Measurements from ENCODE around the gene HBE1. TPM values are rescaled to one million over a fixed set of nuclear protein-coding genes. Genes with fewer than 3 reads are reported as not detected.

HBE1 gene
- total RNA-seq (2014; rRNA removed; shearing (Covaris generic)), result 1.0 TPM in 1 of 2 replicates, not detected in the other
- not detected in 2 replicates for polyA plus RNA-seq (2016; fragmentation: Nextera tagmentation; extraction: Ambion mirVana)
- long read RNA-seq, result 0 reads

GRCh38 chr11:5269715-5270147, at the start of gene HBE1:
TSS of gene HBE1 (minus strand) at chr11:5269945. CDS start at chr11:5269890, 55 bp downstream.
- Histone ChIP-seq H3K9me2 (ENCODE audit: insufficient read depth) (no peaks in the 10 kb centered on the region), H3K4me3 (no peak within 1 kb of the TSS), H3K27me3 (ENCODE audit: insufficient read depth) (no peaks in the 10 kb centered on the region), H3K79me2 (replicated peaks; ENCODE audit: insufficient read depth) (no peaks in the 10 kb centered on the region), H3K4me1 (ENCODE audit: insufficient read depth) (no peaks in the 10 kb centered on the region), H4K20me1 (replicated peaks; ENCODE audit: insufficient read depth) (no peaks in the 10 kb centered on the region), H3F3A (replicated peaks; ENCODE audit: low read depth) (no peaks in the 10 kb centered on the region), H2AFZ (no peak within 1 kb of the TSS), H3K4me2 (no peak within 1 kb of the TSS), H3K36me3 (ENCODE audit: insufficient read depth) (no peaks in the 10 kb centered on the region), H3K27ac (ENCODE audit: low read depth) (no peak within 1 kb of the TSS)
- H3K27me3 Mint-ChIP-seq (ENCODE audit: insufficient read depth, low read depth, poor library complexity), result no peaks in the 10 kb centered on the region
- TF ChIP-seq REST (IDR thresholded peaks at IDR 0.05; ENCODE audit: unreplicated experiment), result no peak
- TF ChIP-seq EZH2phosphoT487 (IDR thresholded peaks at IDR 0.05; ENCODE audit: unreplicated experiment), result no peak
- TF ChIP-seq ETS1 (IDR thresholded peaks at IDR 0.05), result no peak
- TF ChIP-seq ZNF114 (CRISPR knock-in tag; IDR thresholded peaks at IDR 0.05), result no peak
- no peak for TF ChIP-seq POLR2AphosphoS5 (IDR thresholded peaks at IDR 0.05; ENCODE audit: low read depth)
- no peak for TF ChIP-seq EZH2 (IDR thresholded peaks at IDR 0.05; ENCODE audit: low read depth, unreplicated experiment)
- TF ChIP-seq JUNB (IDR thresholded peaks at IDR 0.05; ENCODE audit: unreplicated experiment), result no peak
- TF ChIP-seq CREB1 (CRISPR knock-in tag; IDR thresholded peaks at IDR 0.05; ENCODE audit: low read depth), result no peak
- TF ChIP-seq ZNF331 (CRISPR knock-in tag; IDR thresholded peaks at IDR 0.05; ENCODE audit: low read depth), result no peak
- TF ChIP-seq ZNF462 (CRISPR knock-in tag; IDR thresholded peaks at IDR 0.05), result no peak
- TF ChIP-seq CTCF (conservative IDR thresholded peaks at IDR 0.05; ENCODE audit: low read depth in 2 of 2), result no peak
- TF ChIP-seq STAT1 (IDR thresholded peaks at IDR 0.05; ENCODE audit: unreplicated experiment), result no peak
- no peak for TF ChIP-seq NANOG (IDR thresholded peaks at IDR 0.05; ENCODE audit: borderline replicate concordance)
- H3K4me3 Mint-ChIP-seq, result no peak within 1 kb of the TSS
- no peak for DNase-seq (ENCODE audit: low spot score)
- peaks cover 10% of the 10 kb centered on the region; the same call in 2 of the 3 replicates for H3K4me1 Mint-ChIP-seq
- H3K27ac Mint-ChIP-seq, result no peak within 1 kb of the TSS
- no peak for ATAC-seq
- no peaks in the 10 kb centered on the region for H3K36me3 Mint-ChIP-seq (ENCODE audit: low read depth)
- H3K9me3 Mint-ChIP-seq, result no peaks in the 10 kb centered on the region
